Measurements from ENCODE around the gene FGF19. TPM values are rescaled to one million over a fixed set of nuclear protein-coding genes. Genes with fewer than 3 reads are reported as not detected.

The FGF19 gene
- total RNA-seq, 1 donor from 2014 or later: not detected

DNA sequence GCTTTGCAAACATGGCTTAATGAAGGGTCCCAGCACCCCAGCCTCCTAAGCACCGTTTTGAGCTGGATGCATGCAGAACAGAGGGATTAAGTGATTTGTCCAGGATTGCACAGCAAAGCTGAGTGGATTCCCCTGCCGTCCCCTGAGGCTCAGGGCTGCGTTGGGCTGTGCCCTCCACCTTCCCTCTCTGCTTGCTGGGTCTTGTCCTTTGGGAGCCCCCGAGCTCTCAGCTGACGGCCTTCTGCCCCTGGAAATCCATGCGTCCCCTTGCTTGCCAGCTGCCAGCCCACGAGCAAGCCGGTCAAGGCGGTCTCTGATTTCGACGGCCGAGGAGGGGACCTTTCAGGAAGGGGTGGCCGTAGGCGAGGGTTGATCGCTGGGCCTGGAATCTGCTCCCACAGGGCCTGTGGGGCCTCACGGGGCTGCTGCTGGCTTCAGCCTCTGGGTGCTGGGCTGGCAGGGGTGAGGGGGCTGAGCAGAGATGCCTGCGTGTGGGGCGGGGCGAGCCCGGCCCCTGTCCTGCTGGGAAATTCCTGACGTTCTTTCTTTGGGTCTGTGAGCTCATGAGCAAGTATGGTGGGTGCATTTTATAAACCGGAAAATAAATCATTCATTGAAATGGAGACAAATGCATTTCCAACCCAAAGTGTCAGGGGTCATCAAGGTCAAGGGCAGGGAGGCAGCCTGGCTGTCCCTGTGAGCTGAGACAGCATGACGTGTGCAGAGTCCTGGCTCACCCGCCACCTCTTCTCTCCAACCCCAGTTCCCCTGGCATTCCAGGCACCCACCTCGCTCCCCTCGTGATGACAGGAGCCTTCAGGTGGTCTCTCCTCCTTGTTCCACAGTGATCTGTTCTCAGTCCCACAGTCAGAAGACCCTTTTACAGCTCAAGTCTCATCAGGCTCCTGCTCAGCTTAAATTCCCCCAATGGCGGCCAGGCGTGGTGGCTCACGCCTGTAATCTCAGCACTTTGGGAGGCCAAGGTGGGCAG lies 43.2 kb upstream of the FGF19 start:
- no peaks in the 10 kb centered on the region for H3K4me1 ChIP-seq
- H3K27ac ChIP-seq (replicated peaks): no peak overlapping the region
- DNase-seq: no peak
- intact Hi-C loops (cut with micrococcal nuclease): no loop called here
- H3K27me3 ChIP-seq (ENCODE audit: low read depth): peaks cover 72% of the 10 kb centered on the region
- H3K4me3 ChIP-seq: no peak overlapping the region
- no peak for TF ChIP-seq CTCF (IDR thresholded peaks at IDR 0.05; ENCODE audit: borderline replicate concordance)
- no peaks in the 10 kb centered on the region for H3K9me3 ChIP-seq (replicated peaks)
- no peaks in the 10 kb centered on the region for H3K36me3 ChIP-seq

DNA sequence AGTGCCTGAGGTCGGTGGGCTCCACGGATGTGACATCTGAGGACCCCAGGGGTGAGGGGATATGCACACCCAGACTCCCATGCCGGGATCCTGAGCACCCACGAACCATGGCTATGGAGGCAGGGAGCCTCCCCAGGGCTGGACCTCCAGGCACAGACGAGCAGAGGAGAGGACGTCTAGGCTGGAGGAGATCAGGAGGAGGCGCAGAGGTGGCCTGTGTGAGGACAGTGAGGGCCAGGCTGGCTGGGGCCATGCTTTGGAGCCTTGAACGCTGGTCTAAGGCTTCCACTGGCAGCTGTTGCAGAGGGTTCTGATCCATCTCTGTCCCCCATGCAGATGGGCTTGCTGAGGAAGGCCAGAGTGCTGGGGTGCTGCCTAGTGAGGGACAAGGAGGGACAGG lies 42.3 kb upstream of the FGF19 start:
- intact Hi-C loops (cut with micrococcal nuclease): no loop called here

GRCh38 chr11:69745201-69745600 lies 41.4 kb upstream of the FGF19 start:
- no peak for TF ChIP-seq CTCF (IDR thresholded peaks at IDR 0.05; ENCODE audit: borderline replicate concordance)
- Histone ChIP-seq H3K4me1 (no peaks in the 10 kb centered on the region), H3K9me3 (replicated peaks) (peaks cover 1% of the 10 kb centered on the region), H3K36me3 (no peaks in the 10 kb centered on the region), H3K27ac (replicated peaks) (no peak overlapping the region), H3K27me3 (ENCODE audit: low read depth) (peaks cover 57% of the 10 kb centered on the region), H3K4me3 (no peak overlapping the region)
- no peak for DNase-seq
- intact Hi-C loops (cut with micrococcal nuclease): no loop called here

More for the DNA sequence above, 42.3 kb upstream of the FGF19 start:
- no peaks in the 10 kb centered on the region for H3K36me3 ChIP-seq
- no peak for TF ChIP-seq CTCF (IDR thresholded peaks at IDR 0.05; ENCODE audit: borderline replicate concordance)
- DNase-seq: no peak
- H3K4me3 ChIP-seq: no peak overlapping the region
- H3K4me1 ChIP-seq: no peaks in the 10 kb centered on the region
- H3K27me3 ChIP-seq (ENCODE audit: low read depth): peaks cover 66% of the 10 kb centered on the region
- H3K9me3 ChIP-seq (replicated peaks): no peaks in the 10 kb centered on the region
- no peak overlapping the region for H3K27ac ChIP-seq (replicated peaks)

DNA sequence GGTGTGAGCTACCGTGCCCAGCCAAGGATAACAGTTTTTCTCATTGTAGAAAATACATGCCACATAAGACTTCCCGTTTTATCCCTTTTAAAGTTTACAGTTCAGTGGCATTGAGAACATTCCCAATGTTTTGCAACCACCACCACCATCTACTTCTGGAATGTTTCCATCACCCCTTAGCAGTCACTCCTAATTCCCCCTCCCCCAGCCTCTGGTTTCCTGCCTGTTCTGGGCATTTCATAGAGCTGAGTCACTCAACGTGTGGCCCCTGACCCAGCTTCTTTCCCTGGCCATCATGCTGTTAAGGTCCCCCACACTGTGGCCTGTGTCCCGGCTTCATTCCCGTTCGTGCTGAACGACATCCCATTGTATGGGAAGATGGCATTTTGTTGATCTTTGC lies 40.6 kb upstream of the FGF19 start:
- DNase-seq: no peak
- Histone ChIP-seq H3K9me3 (replicated peaks) (peaks cover 9% of the 10 kb centered on the region), H3K27ac (replicated peaks) (no peak overlapping the region), H3K36me3 (no peaks in the 10 kb centered on the region), H3K27me3 (ENCODE audit: low read depth) (peaks cover 49% of the 10 kb centered on the region), H3K4me3 (no peak overlapping the region), H3K4me1 (no peaks in the 10 kb centered on the region)
- intact Hi-C loops (cut with micrococcal nuclease): no loop called here
- no peak for TF ChIP-seq CTCF (IDR thresholded peaks at IDR 0.05; ENCODE audit: borderline replicate concordance)

GRCh38 chr11:69734841-69735240 lies 31.0 kb upstream of the FGF19 start:
- Histone ChIP-seq H3K36me3 (no peaks in the 10 kb centered on the region), H3K4me3 (no peak overlapping the region), H3K9me3 (replicated peaks) (peaks cover 42% of the 10 kb centered on the region), H3K27me3 (ENCODE audit: low read depth) (peaks cover 32% of the 10 kb centered on the region), H3K27ac (replicated peaks) (no peak overlapping the region), H3K4me1 (no peaks in the 10 kb centered on the region)
- TF ChIP-seq CTCF (IDR thresholded peaks at IDR 0.05; ENCODE audit: borderline replicate concordance): no peak
- intact Hi-C loops (cut with micrococcal nuclease): no loop called here
- no peak for DNase-seq
